Tibial artery (tissue), 4 donors: Measurements from ENCODE around the gene MDK.
A peak's percentile ranks its signal among the peaks of the same experiment; 100 is the strongest.

Source experiments
- DNase-seq, 2 donors: peaks; one replicate each; pipeline ENCODE4 v3.0.0-alpha.2; 2019
- H3K27ac ChIP-seq, 2 donors: fragments of 200-600 bp; sonication (generic) in 1 of 2; 1 replicate in 1 of 2; 2 replicates in 1 of 2; pipeline ENCODE4 v1.5.1; 2018 to 2019; ENCODE audit warnings: mild to moderate bottlenecking in 1 of 2
- H3K27me3 ChIP-seq, 2 donors: fragments of 200-600 bp; sonication (generic) in 1 of 2; one replicate each; pipeline versions ENCODE4 v1.5.1 to v1.6.0; 2016 to 2019
- H3K36me3 ChIP-seq, 3 donors: fragments of 200-600 bp; sonication (generic) in 2 of 3; one replicate each; pipeline ENCODE4 v1.5.1; 2016 to 2019; ENCODE audit warnings: mild to moderate bottlenecking in 2 of 3
- H3K4me1 ChIP-seq, 4 donors: fragments of 200-600 bp; sonication (generic) in 2 of 4; 1 replicate in 3 of 4; 2 replicates in 1 of 4; pipeline ENCODE4 v1.5.1; 2016 to 2019
- H3K4me3 ChIP-seq, 2 donors: fragments of 200-600 bp; sonication (generic) in 1 of 2; 1 replicate in 1 of 2; 2 replicates in 1 of 2; pipeline ENCODE4 v1.5.1; 2018 to 2019; ENCODE audit warnings: mild to moderate bottlenecking in 2 of 2
- H3K9me3 ChIP-seq, 3 donors: fragments of 200-600 bp; sonication (generic) in 1 of 3; one replicate each; pipeline ENCODE4 v1.5.1; 2016 to 2019
- CTCF ChIP-seq, 2 experiments: fragments of 200-600 bp in 1 of 2; fragments of 450-650 bp in 1 of 2; IDR thresholded peaks; one replicate each; pipeline ENCODE4 v1.5.1; 2017 to 2019; ENCODE audit warnings: antibody characterized with exemption in 2 of 2, mild to moderate bottlenecking in 1 of 2, moderate library complexity in 1 of 2
- intact Hi-C: fragments of 100-400 bp; cut with DNase I; formaldehyde crosslinking; loops from one replicate; pipeline ENCODE4 v1.15.0; 2023; ENCODE audit warnings: low total_unique reads

The MDK gene

DNA sequence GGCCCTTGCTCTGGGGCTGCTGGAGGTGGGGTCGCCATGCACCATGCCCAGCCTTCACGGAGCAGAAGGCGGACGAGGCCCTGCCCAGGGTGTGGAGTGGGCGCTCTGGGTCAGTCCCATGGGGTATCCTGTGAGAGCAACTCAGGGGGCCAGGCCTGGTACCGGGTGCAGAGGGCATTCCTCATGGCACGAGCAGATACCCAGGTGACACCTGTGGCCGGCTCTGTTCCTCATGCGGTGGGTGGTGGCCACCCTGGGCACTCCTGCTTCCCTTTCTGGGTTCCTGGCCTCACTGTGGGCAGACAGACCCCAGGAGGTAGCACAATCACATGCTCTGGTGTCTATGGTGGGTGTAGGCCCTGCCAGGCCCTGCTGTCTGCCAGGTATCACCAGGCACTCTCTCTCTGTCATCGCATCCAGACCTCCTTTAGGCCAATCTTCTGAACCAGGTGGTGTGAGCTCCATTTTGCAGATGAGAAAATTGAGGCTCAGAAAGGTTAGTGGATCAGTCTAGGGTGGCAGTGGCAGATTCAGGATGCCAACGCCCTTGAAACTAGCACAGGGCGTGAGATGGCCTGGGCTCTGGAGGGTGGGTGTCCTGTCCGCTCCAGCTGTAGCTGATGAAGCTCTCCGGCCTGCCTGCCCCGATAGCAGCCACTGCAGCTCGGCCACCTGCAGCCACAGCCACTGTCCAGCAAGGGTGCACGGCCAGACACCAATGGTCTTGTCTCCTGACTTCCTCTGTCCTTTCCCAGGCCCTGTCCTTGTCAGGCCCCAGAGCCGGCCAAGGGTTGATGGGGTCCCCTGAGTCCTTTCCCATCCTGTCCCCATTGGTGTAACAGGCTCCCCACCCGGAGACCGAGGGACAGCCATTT is 19.1 kb upstream of the MDK start:
- Histone ChIP-seq H3K9me3 (no peaks in the 10 kb centered on the region), H3K27me3 (no peaks in the 10 kb centered on the region), H3K4me3 (peak overlapping the region; percentile 40 to 50), H3K27ac (peak overlapping the region; percentile 81), H3K36me3 (peaks cover 0 to 7% (median 0%) of the 10 kb centered on the region in 3 donors), H3K4me1 (peaks cover 5 to 41% (median 35%) of the 10 kb centered on the region in 4 donors)
- intact Hi-C loops = no loop called here
- no peak for DNase-seq
- TF ChIP-seq CTCF (IDR thresholded peaks at IDR 0.05) = no peak

GRCh38 chr11:46363031-46363407 is 18.4 kb upstream of the MDK start:
- H3K27me3 ChIP-seq = no peaks in the 10 kb centered on the region
- peak; percentile 65 to 81 for DNase-seq
- no peak overlapping the region for H3K4me3 ChIP-seq
- H3K4me1 ChIP-seq = peaks cover 5 to 46% (median 40%) of the 10 kb centered on the region in 4 donors
- H3K27ac ChIP-seq = peak overlapping the region; percentile 81
- intact Hi-C loops = no loop called here
- no peak for TF ChIP-seq CTCF (IDR thresholded peaks at IDR 0.05)
- H3K9me3 ChIP-seq = no peaks in the 10 kb centered on the region
- H3K36me3 ChIP-seq = peaks cover 0 to 12% (median 3%) of the 10 kb centered on the region in 3 donors

- H3K36me3 ChIP-seq = peaks cover 0 to 17% (median 8%) of the 10 kb centered on the region in 3 donors
- no peak for TF ChIP-seq CTCF (IDR thresholded peaks at IDR 0.05)
- H3K4me3 ChIP-seq = no peak overlapping the region
- H3K4me1 ChIP-seq = peaks cover 5 to 46% (median 40%) of the 10 kb centered on the region in 4 donors
- DNase-seq = no peak
- H3K27me3 ChIP-seq = no peaks in the 10 kb centered on the region
- intact Hi-C loops = no loop called here
- no peaks in the 10 kb centered on the region for H3K9me3 ChIP-seq
- peak overlapping the region; percentile 19 to 81 for H3K27ac ChIP-seq
Measured at GRCh38 chr11:46363455-46364005, 17.9 kb upstream of the MDK start.

DNA sequence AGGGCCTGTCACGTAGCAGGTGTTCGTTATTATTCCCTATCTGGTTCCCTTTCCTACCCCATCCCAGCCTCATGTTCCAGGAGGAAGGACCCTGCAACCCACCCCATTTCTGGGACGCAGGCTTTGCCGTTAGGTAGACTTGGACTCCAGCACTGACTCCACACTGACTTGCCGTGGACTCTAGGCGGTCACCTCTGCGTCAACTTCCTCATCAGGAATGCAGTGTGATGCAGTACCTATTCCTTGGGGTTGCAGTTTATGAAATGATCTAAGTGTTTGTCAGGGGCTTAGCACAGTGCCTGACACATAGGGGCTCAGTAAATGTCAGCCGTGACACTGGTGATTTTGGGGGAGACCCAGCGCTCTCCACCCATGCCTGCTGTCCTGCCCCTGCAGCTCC is 17.4 kb upstream of the MDK start:
- intact Hi-C loops = no loop called here
- Histone ChIP-seq H3K4me3 (no peak overlapping the region), H3K4me1 (peaks cover 5 to 46% (median 40%) of the 10 kb centered on the region in 4 donors), H3K27me3 (no peaks in the 10 kb centered on the region), H3K9me3 (no peaks in the 10 kb centered on the region), H3K27ac (no peak overlapping the region), H3K36me3 (peaks cover 0 to 22% (median 11%) of the 10 kb centered on the region in 3 donors)
- no peak for DNase-seq
- no peak for TF ChIP-seq CTCF (IDR thresholded peaks at IDR 0.05)

DNA sequence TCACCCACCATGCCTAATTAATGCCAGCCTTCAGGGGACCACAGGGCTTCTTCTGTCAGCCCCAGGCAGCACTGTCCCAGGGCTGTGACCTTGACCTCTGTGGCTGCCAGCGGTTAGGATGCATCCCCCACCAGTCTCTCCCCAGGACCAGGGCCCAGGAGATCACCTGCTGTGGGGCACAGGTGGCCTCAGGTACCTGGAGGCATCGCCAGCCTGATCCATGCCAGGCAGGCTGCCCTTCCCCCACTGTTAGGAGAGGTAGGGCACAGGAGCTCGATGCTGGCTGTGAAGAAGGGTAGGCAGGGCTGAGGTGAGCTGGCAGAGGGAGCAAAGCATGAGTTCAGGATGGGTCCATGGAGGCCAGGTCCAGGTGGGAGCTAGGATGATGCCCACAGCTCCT is 16.7 kb upstream of the MDK start:
- no peak overlapping the region for H3K27ac ChIP-seq
- H3K4me1 ChIP-seq = peaks cover 5 to 46% (median 40%) of the 10 kb centered on the region in 4 donors
- no peaks in the 10 kb centered on the region for H3K9me3 ChIP-seq
- no peaks in the 10 kb centered on the region for H3K27me3 ChIP-seq
- no peak for TF ChIP-seq CTCF (IDR thresholded peaks at IDR 0.05)
- DNase-seq = no peak
- no peak overlapping the region for H3K4me3 ChIP-seq
- H3K36me3 ChIP-seq = peaks cover 0 to 28% (median 11%) of the 10 kb centered on the region in 3 donors
- intact Hi-C loops = no loop called here
